GM12878 (cell line): ENCODE results near the gene PLCG2. TPM values are rescaled to one million over a fixed set of nuclear protein-coding genes. Genes with fewer than 3 reads are reported as not detected.

ENCODE experiments used
- EED ChIP-seq: sonication (generic); IDR thresholded peaks from 2 replicates; pipeline ENCODE4 v1.6.1; 2016; ENCODE audit warnings: antibody characterized with exemption, low read depth
- FOXK2 ChIP-seq: fragments of 450-650 bp; IDR thresholded peaks from 2 replicates; pipeline ENCODE4 v1.6.1; 2017; ENCODE audit warnings: mild to moderate bottlenecking, moderate library complexity
- GATAD2B ChIP-seq: fragments of 450-650 bp; conservative IDR thresholded peaks from 2 replicates; pipeline ENCODE4 v1.6.1; 2017; ENCODE audit warnings: low read depth, mild to moderate bottlenecking, moderate library complexity
- HDAC6 ChIP-seq: fragments of 200-600 bp; sonication (generic); IDR thresholded peaks from one replicate; pipeline ENCODE4 v1.8.0; 2017; ENCODE audit warnings: antibody characterized with exemption; ENCODE audit not compliant: unreplicated experiment
- MEF2A ChIP-seq: IDR thresholded peaks from 2 replicates; pipeline ENCODE4 v1.6.1; 2011; ENCODE audit warnings: low read depth, mild to moderate bottlenecking, low read length, moderate library complexity; ENCODE audit not compliant: insufficient read depth
- NFIC ChIP-seq: IDR thresholded peaks from 2 replicates; pipeline ENCODE4 v1.6.1; 2012; ENCODE audit warnings: low read depth, mild to moderate bottlenecking, inconsistent platforms, low read length, moderate library complexity
- NFXL1 ChIP-seq: fragments of 450-650 bp; IDR thresholded peaks from 2 replicates; pipeline ENCODE4 v1.6.1; 2017; ENCODE audit warnings: antibody characterized with exemption, mild to moderate bottlenecking, borderline replicate concordance
- NFYA ChIP-seq: IDR thresholded peaks from 2 replicates; pipeline ENCODE4 v1.6.1; 2011; ENCODE audit warnings: low read depth, mild to moderate bottlenecking, low read length, improper control_type of control experiment, borderline replicate concordance
- NFYB ChIP-seq: IDR thresholded peaks from 2 replicates; pipeline ENCODE4 v1.6.1; 2011; ENCODE audit warnings: low read depth, mild to moderate bottlenecking, low read length, improper control_type of control experiment, moderate library complexity; ENCODE audit not compliant: insufficient read depth
- NR2C2 ChIP-seq: IDR thresholded peaks from 2 replicates; pipeline ENCODE4 v1.6.1; 2011; ENCODE audit warnings: borderline replicate concordance, low read depth; ENCODE audit not compliant: control insufficient read depth, insufficient read length
- POLR2A ChIP-seq: IDR thresholded peaks from 2 replicates; pipeline ENCODE4 v1.6.1; 2011; ENCODE audit warnings: low read depth, mild to moderate bottlenecking, low read length
- POU2F2 ChIP-seq: IDR thresholded peaks from 3 replicates; pipeline ENCODE4 v1.6.1; 2011; ENCODE audit warnings: low read depth, mild to moderate bottlenecking, low read length, borderline replicate concordance
- RB1 ChIP-seq: fragments of 450-650 bp; formaldehyde crosslinking; IDR thresholded peaks from 2 replicates; pipeline ENCODE4 v1.6.1; 2017; ENCODE audit warnings: mild to moderate bottlenecking, borderline replicate concordance
- SIX5 ChIP-seq: IDR thresholded peaks from 2 replicates; pipeline ENCODE4 v1.6.1; 2011; ENCODE audit warnings: mild to moderate bottlenecking, low read depth, low read length, moderate library complexity; ENCODE audit not compliant: severe bottlenecking
- SP1 ChIP-seq: IDR thresholded peaks from one replicate; pipeline ENCODE4 v1.6.1; 2011; ENCODE audit warnings: low read depth, low read length
- SPI1 ChIP-seq: IDR thresholded peaks from 2 replicates; pipeline ENCODE4 v1.6.1; 2011; ENCODE audit warnings: low read depth, mild to moderate bottlenecking, low read length, moderate library complexity, borderline replicate concordance; ENCODE audit not compliant: insufficient read depth
- SREBF2 ChIP-seq: IDR thresholded peaks from 2 replicates; pipeline ENCODE4 v1.6.1; 2012; ENCODE audit warnings: mild to moderate bottlenecking, low read length
- STAT1 ChIP-seq: fragments of 450-650 bp; conservative IDR thresholded peaks from 2 replicates; pipeline ENCODE4 v1.6.1; 2014; ENCODE audit warnings: antibody characterized with exemption, mild to moderate bottlenecking
- TAF1 ChIP-seq: IDR thresholded peaks from 2 replicates; pipeline ENCODE4 v1.6.1; 2011; ENCODE audit warnings: mild to moderate bottlenecking, low read depth, low read length, borderline replicate concordance
- YBX1 ChIP-seq: fragments of 450-650 bp; IDR thresholded peaks from 2 replicates; pipeline ENCODE4 v1.6.1; 2016; ENCODE audit warnings: antibody characterized with exemption
- YY1 ChIP-seq: IDR thresholded peaks from 2 replicates; pipeline ENCODE4 v1.6.1; 2011; ENCODE audit warnings: low read depth, mild to moderate bottlenecking, low read length
- ZNF217 ChIP-seq: fragments of 450-650 bp; IDR thresholded peaks from 2 replicates; pipeline ENCODE4 v1.6.1; 2017; ENCODE audit warnings: antibody characterized with exemption, mild to moderate bottlenecking
- ZNF24 ChIP-seq: fragments of 450-650 bp; IDR thresholded peaks from 2 replicates; pipeline ENCODE4 v1.6.1; 2017; ENCODE audit warnings: antibody characterized with exemption, mild to moderate bottlenecking
- ZZZ3 ChIP-seq: IDR thresholded peaks from 2 replicates; pipeline ENCODE4 v1.6.1; 2011; ENCODE audit warnings: low read depth; ENCODE audit not compliant: control insufficient read depth, insufficient read length
- polyA plus RNA-seq, 11 experiments: library from polyadenylated mRNA; depleted of rRNA in 4 of 11; unstranded in 6 of 11; stranded (reverse) in 5 of 11; fragments of >200 nt; fragmentation: Nextera tagmentation in 4 of 11; fragmentation: Illumina TruSeq in 1 of 11; extraction: Ambion mirVana in 4 of 11; extraction: Trizol in 1 of 11; gene quantifications; 1 replicate in 1 of 11; 2 replicates in 10 of 11; pipeline versions ENCODE4 v1.2.1 to v1.2.3, GENCODE V29; 2011 to 2016; ENCODE audit warnings: inconsistent platforms in 2 of 11, missing spikeins in 2 of 11, low read depth in 1 of 11
- total RNA-seq, 4 experiments: library from RNA; depleted of rRNA in 3 of 4; stranded (reverse); fragments of >200 nt in 3 of 4; fragmentation: Illumina TruSeq in 1 of 4; extraction: Trizol in 1 of 4; gene quantifications; 2 replicates each; pipeline versions ENCODE4 v1.2.1 to v1.2.3, GENCODE V29; 2013 to 2021
- TF ChIP-seq, protein P1 (sequence below): IDR thresholded peaks from 2 replicates; pipeline ENCODE4 v1.6.1; 2011; ENCODE audit warnings: borderline replicate concordance, low read depth, mild to moderate bottlenecking, moderate library complexity, low read length; ENCODE audit not compliant: insufficient read depth, poor library complexity, severe bottlenecking
- TF ChIP-seq, protein P2 (sequence below): fragments of 150-350 bp; IDR thresholded peaks from 2 replicates; pipeline ENCODE4 v1.6.1; 2014; ENCODE audit warnings: mild to moderate bottlenecking, low read depth, low read length
- TF ChIP-seq, protein P3 (sequence below): IDR thresholded peaks from 2 replicates; pipeline ENCODE4 v1.6.1; 2011; ENCODE audit warnings: low read depth, mild to moderate bottlenecking, low read length, moderate library complexity, borderline replicate concordance; ENCODE audit errors: extremely low read depth

Gene PLCG2
- total and polyA plus RNA-seq, 10 of the 15 experiments (the other 5 are each of a cell fraction or from before 2014, with no cell fraction given), result 47.6 to 256 (median 149) TPM

DNA sequence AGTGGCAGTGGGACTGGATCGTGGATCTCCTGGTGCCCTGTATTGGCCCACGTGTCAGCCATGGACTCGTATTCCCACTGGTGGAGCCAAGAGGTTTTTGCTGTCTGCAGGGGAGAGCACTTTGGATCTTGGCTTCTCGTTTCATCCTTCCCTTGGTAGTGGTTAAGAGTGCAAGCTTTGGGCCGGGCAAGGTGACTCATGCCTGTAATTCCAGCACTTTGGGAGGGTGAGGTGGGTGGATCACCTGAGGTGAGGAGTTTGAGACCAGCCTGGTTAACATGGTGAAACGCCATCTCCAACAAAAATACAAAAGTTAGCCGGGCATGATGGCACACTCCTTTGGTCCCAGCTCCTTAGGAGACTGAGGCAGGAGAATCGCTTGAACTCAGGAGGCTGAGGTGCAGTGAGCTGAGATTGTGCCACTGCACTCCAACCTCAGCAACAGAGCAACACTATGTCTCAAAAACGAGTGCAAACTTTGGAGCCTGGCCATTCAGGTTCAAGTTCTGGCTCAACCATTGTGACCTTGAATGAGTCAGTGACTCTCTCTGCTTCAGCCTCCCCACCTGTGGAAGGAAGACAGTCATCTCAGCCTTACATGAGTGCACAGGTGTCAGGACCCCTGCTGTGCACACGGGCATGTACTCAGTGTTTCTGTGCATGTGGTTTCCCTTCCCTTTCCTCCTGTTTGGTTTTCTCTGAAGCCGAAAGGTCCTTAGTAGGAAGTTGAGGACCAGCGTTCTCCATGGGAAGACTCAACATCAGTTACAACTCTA is 57.4 kb downstream of the PLCG2 start (continued):
- TF ChIP-seq ZNF217 (no peak), TAF1 (peak; percentile 32; the same call in 1 of the 2 replicates), NR2C2 (no peak), NFYB (no peak), YBX1 (no peak), NFIC (peak; percentile 49; the same call in 1 of the 2 replicates), GATAD2B (no peak), YY1 (0 out of 2 replicates have a peak, but pooled peaks have one; percentile 14), POLR2A (peak; percentile 58), POU2F2 (no peak), NFXL1 (no peak), RB1 (no peak), SP1 (peak; percentile 17), SPI1 (peak; percentile 36; the same call in 1 of the 2 replicates), STAT1 (no peak), ZZZ3 (no peak), SIX5 (no peak), FOXK2 (no peak), SREBF2 (no peak), NFYA (no peak), HDAC6 (no peak), MEF2A (no peak), EED (peak; percentile 88), ZNF24 (no peak)
- TF ChIP-seq, protein P1, sequence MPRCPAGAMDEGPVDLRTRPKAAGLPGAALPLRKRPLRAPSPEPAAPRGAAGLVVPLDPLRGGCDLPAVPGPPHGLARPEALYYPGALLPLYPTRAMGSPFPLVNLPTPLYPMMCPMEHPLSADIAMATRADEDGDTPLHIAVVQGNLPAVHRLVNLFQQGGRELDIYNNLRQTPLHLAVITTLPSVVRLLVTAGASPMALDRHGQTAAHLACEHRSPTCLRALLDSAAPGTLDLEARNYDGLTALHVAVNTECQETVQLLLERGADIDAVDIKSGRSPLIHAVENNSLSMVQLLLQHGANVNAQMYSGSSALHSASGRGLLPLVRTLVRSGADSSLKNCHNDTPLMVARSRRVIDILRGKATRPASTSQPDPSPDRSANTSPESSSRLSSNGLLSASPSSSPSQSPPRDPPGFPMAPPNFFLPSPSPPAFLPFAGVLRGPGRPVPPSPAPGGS, result peak; percentile 35
- TF ChIP-seq, protein P2, sequence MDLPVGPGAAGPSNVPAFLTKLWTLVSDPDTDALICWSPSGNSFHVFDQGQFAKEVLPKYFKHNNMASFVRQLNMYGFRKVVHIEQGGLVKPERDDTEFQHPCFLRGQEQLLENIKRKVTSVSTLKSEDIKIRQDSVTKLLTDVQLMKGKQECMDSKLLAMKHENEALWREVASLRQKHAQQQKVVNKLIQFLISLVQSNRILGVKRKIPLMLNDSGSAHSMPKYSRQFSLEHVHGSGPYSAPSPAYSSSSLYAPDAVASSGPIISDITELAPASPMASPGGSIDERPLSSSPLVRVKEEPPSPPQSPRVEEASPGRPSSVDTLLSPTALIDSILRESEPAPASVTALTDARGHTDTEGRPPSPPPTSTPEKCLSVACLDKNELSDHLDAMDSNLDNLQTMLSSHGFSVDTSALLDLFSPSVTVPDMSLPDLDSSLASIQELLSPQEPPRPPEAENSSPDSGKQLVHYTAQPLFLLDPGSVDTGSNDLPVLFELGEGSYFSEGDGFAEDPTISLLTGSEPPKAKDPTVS, result no peak
- TF ChIP-seq, protein P3, sequence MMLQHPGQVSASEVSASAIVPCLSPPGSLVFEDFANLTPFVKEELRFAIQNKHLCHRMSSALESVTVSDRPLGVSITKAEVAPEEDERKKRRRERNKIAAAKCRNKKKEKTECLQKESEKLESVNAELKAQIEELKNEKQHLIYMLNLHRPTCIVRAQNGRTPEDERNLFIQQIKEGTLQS, result no peak
